Erythroblast (primary cell): Measurements from ENCODE around the gene UBE2G1.

Experiments
- GATA1 ChIP-seq: IDR thresholded peaks from 2 replicates; pipeline ENCODE4 v1.6.1; 2011; ENCODE audit warnings: low read depth, mild to moderate bottlenecking, control low read depth, low read length, moderate library complexity
- POLR2A ChIP-seq: IDR thresholded peaks from 2 replicates; pipeline ENCODE4 v1.6.1; 2011; ENCODE audit warnings: mild to moderate bottlenecking, low read length

- TF ChIP-seq POLR2A: peak; percentile 76
- no peak for TF ChIP-seq GATA1
These were observed 102.9 kb downstream of the UBE2G1 start, which contains the start of gene ANKFY1 for GRCh38 chr17:4263282-4264215.
